PC-9 (cell line): ENCODE results near the gene DLEC1.

Source experiments
- CTCF ChIP-seq: fragments of 200-600 bp; sonication (generic); conservative IDR thresholded peaks from 2 replicates; pipeline ENCODE4 v1.6.1; 2017; ENCODE audit warnings: mixed run types, antibody characterized with exemption, mild to moderate bottlenecking, moderate library complexity
- EZH2 ChIP-seq: fragments of 200-600 bp; sonication (generic); IDR thresholded peaks from 2 replicates; pipeline ENCODE4 v1.8.0; 2017; ENCODE audit warnings: antibody characterized with exemption, low read depth

GRCh38 chr3:37993820-37994638, 45.0 kb upstream of the DLEC1 start:
- TF ChIP-seq CTCF = no peak
- TF ChIP-seq EZH2 = no peak
